ENCODE results near the gene HNF1A. TPM values are rescaled to one million over a fixed set of nuclear protein-coding genes. Genes with fewer than 3 reads are reported as not detected.
"Not testable (repeated sequence)": the region's sequence is repeated elsewhere in the genome, so short reads cannot be mapped to it uniquely, and the experiment has no call there.

HNF1A gene
- total RNA-seq, 6 experiments from 2014 or later = 9.8 to 20.5 (median 19.0) TPM

DNA sequence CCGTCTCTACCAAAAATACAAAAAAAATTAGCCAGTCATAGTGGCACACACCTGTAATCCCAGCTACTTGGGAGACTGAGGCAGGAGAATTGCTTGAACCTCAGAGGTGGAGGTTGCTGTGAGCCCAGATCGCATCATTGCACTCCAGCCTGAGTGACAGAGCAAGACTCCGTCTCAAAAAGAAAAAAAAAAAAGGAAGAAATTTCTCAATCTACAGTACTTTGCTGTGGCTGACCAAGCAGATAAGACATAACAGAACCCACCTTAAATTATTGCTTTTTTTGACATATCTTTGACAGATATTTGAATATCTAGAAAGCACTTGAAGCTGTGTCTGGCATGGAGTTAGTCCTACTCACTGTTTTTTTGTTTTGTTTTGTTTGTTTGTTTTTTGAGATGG is 34.9 kb upstream of the HNF1A start:
- no peaks in the 10 kb centered on the region for H3K36me3 ChIP-seq
- WGBS (ENCODE audit: insufficient coverage, low coverage, low lambda C conversion rate, missing lambda C conversion rate) = 65% methylated on average over 3 of the region's 3 CpGs
- intact Hi-C loops (cut with DNase I) = no loop called here
- no peaks in the 10 kb centered on the region for H3K4me1 ChIP-seq
- H3K4me3 ChIP-seq = no peak overlapping the region
- ATAC-seq (no peak), DNase-seq (no peak)
- TF ChIP-seq, protein P1, sequence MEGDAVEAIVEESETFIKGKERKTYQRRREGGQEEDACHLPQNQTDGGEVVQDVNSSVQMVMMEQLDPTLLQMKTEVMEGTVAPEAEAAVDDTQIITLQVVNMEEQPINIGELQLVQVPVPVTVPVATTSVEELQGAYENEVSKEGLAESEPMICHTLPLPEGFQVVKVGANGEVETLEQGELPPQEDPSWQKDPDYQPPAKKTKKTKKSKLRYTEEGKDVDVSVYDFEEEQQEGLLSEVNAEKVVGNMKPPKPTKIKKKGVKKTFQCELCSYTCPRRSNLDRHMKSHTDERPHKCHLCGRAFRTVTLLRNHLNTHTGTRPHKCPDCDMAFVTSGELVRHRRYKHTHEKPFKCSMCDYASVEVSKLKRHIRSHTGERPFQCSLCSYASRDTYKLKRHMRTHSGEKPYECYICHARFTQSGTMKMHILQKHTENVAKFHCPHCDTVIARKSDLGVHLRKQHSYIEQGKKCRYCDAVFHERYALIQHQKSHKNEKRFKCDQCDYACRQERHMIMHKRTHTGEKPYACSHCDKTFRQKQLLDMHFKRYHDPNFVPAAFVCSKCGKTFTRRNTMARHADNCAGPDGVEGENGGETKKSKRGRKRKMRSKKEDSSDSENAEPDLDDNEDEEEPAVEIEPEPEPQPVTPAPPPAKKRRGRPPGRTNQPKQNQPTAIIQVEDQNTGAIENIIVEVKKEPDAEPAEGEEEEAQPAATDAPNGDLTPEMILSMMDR (IDR thresholded peaks at IDR 0.05) = no peak
- no peak for TF ChIP-seq POLR2A (IDR thresholded peaks at IDR 0.05)
- no peaks in the 10 kb centered on the region for H3K9me3 ChIP-seq
- no peak overlapping the region for H3K27ac ChIP-seq
- no peaks in the 10 kb centered on the region for H3K27me3 ChIP-seq

DNA sequence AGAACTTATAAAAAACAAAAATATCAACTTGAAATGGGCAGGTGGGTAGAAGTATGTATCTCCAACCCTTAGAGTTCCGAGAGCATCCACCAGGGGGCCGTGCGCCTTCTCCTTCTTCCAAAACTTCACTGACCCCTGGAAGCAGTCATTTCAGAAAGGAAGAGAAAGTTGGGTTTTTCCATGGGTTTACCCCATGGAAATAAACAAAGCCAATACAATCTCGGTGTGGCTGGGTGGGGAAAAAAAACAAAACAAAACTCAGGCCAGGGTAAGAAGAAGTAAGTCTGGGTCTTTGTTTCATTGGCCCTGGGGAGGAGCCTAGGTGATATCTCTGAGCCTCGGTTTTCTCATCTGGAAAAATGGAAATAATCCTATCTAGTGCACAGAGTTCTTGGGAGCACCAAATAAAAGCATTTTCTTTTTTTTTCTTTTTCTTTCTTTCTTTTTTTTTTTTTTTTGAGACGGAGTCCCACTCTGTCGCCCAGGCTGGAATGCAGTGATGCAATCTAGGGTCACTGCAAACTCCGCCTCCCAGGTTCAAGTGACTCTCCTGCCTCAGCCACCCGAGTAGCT is 33.6 kb upstream of the HNF1A start:
- ATAC-seq (peak; percentile 80 to 88 (median 84)), DNase-seq (peak in 2 of 3 donors; percentile 62 to 64)
- H3K27me3 ChIP-seq = no peaks in the 10 kb centered on the region
- TF ChIP-seq, protein P1 (IDR thresholded peaks at IDR 0.05) = peak; percentile 72 to 81 (median 74)
- TF ChIP-seq POLR2A (IDR thresholded peaks at IDR 0.05) = no peak
- no peak overlapping the region for H3K27ac ChIP-seq
- no peak overlapping the region for H3K4me3 ChIP-seq
- H3K9me3 ChIP-seq = no peaks in the 10 kb centered on the region
- intact Hi-C loops (cut with DNase I) = loop anchor here in 1 of 2 donors (5.0 kb wide), 1 partner anchor 63 kb away; no protein-coding TSS in a partner anchor
- H3K4me1 ChIP-seq = no peaks in the 10 kb centered on the region
- no peaks in the 10 kb centered on the region for H3K36me3 ChIP-seq
- 20% methylated on average over 9 of the region's 9 CpGs for WGBS (ENCODE audit: insufficient coverage, low coverage, low lambda C conversion rate, missing lambda C conversion rate)

DNA sequence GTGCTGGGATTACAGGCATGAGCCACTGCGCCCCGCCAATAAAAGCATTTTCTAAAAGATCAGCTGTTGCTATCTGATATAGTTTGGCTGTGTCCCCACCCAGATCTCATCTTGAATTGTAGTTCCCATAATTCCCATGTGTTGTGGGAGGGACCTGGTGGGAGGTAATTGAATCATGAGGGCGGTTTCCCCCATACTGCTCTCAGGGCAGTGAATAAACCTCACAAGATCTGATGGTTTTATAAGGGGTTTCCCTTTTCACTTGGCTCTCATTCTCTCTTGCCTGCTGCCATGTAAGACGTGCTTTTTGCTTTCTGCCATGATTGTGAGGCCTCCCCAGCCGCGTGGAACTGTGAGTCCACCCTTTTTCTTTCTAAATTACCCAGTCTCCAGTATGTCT is 32.8 kb upstream of the HNF1A start:
- H3K27ac ChIP-seq, DNase-seq, H3K4me1 ChIP-seq, H3K27me3 ChIP-seq, ATAC-seq, H3K36me3 ChIP-seq, H3K9me3 ChIP-seq, H3K4me3 ChIP-seq: not testable (repeated sequence)
- intact Hi-C loops (cut with DNase I) = loop anchor here in 1 of 2 donors (5.0 kb wide), 1 partner anchor 62 kb away; no protein-coding TSS in a partner anchor
- WGBS (ENCODE audit: insufficient coverage, low coverage, low lambda C conversion rate, missing lambda C conversion rate) = 83% methylated on average over 6 of the region's 6 CpGs

DNA sequence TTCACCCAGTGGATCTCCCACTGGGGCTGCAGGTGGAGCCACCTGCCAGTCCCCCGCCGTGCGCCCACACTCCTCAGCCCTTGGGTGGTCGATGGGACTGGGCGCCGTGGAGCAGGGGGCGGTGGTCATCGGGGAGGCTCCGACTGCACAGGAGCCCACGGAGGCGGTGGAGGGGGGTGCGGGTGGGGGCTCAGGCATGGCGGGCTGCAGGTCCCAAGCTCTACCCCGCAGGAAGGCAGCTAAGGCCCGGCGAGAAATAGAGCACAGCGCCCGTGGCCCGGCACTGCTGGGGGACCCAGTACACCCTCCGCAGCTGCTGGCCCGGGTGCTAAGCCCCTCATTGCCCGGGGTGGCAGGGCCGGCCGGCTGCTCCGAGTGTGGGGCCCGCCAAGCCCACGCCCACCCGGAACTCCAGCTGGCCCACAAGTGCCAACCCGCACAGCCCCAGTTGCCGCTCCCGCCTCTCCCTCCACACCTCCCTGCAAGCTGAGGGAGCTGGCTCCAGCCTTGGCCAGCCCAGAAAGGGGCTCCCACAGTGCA is 28.0 kb upstream of the HNF1A start:
- ATAC-seq; H3K36me3 ChIP-seq; H3K4me3 ChIP-seq; H3K9me3 ChIP-seq; intact Hi-C loops (cut with DNase I); DNase-seq; H3K27me3 ChIP-seq; H3K27ac ChIP-seq; H3K4me1 ChIP-seq: not testable (repeated sequence)
- 100% methylated on average over 8 of the region's 31 CpGs for WGBS (ENCODE audit: insufficient coverage, low coverage, low lambda C conversion rate, missing lambda C conversion rate)

DNA sequence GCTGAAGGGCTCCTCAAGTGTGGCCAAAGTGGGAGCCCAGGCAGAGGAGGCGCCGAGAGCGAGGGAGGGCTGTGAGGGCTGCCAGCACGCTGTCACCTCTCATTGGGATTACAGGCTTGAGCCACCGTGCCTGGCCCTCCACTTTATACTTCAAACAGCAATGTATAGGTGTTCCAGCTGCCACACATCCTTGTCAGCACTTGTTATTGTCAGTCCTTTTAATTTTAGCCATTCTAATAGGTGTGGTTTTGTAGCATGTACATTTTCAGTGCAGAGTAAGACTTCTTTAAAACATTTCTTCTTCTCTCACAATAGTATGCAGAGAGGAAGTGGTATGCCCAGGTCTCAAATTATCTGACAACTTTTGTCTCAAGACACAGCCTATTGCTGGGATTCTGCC is 27.5 kb upstream of the HNF1A start:
- H3K9me3 ChIP-seq = no peaks in the 10 kb centered on the region
- ATAC-seq = no peak
- 80% methylated on average over 1 of the region's 5 CpGs for WGBS (ENCODE audit: insufficient coverage, low coverage, low lambda C conversion rate, missing lambda C conversion rate)
- no peaks in the 10 kb centered on the region for H3K36me3 ChIP-seq
- intact Hi-C loops (cut with DNase I) = no loop called here
- H3K27ac ChIP-seq = no peak overlapping the region
- H3K4me3 ChIP-seq = no peak overlapping the region
- H3K4me1 ChIP-seq = no peaks in the 10 kb centered on the region
- TF ChIP-seq, protein P1 (IDR thresholded peaks at IDR 0.05) = no peak
- no peak for TF ChIP-seq POLR2A (IDR thresholded peaks at IDR 0.05)
- no peak for DNase-seq
- no peaks in the 10 kb centered on the region for H3K27me3 ChIP-seq

Measured in right lobe of liver (tissue), 6 donors.